Muscle of leg (tissue), 11 donors: ENCODE results near the gene PLEKHJ1. TPM values are rescaled to one million over a fixed set of nuclear protein-coding genes. Genes with fewer than 3 reads are reported as not detected.

ENCODE experiments used
- DNase-seq: peaks from one replicate; pipeline ENCODE4 v3.0.0; 2013
- H3K27ac ChIP-seq: one replicate; pipeline ENCODE4 v1.5.1; 2013; ENCODE audit warnings: mild to moderate bottlenecking, low read length, control low read depth
- H3K27me3 ChIP-seq: one replicate; pipeline ENCODE4 v1.6.1; 2013; ENCODE audit warnings: low read length; ENCODE audit not compliant: control insufficient read depth, insufficient read depth
- H3K36me3 ChIP-seq: one replicate; pipeline ENCODE4 v1.6.1; 2013; ENCODE audit warnings: low read length; ENCODE audit not compliant: control insufficient read depth, insufficient read depth
- H3K4me1 ChIP-seq: one replicate; pipeline ENCODE4 v1.6.1; 2013; ENCODE audit warnings: low read length; ENCODE audit not compliant: control insufficient read depth, insufficient read depth
- H3K4me3 ChIP-seq: one replicate; pipeline ENCODE4 v1.5.1; 2013; ENCODE audit warnings: low read length, control low read depth
- H3K9me3 ChIP-seq: replicated peaks from 2 replicates; pipeline ENCODE4 v1.6.1; 2013; ENCODE audit warnings: low read depth, low read length; ENCODE audit not compliant: control insufficient read depth
- WGBS: methylation state at CpG from one replicate; pipeline ENCODE4 v1.1.5; 2013; ENCODE audit warnings: missing lambda C conversion rate; ENCODE audit not compliant: insufficient coverage; 5-methylcytosine and 5-hydroxymethylcytosine counted together
- polyA plus RNA-seq, 8 donors: library from polyadenylated mRNA; unstranded; fragments of 120-200 nt; gene quantifications; one replicate each; pipeline versions ENCODE4 v1.2.1 to v1.2.3, GENCODE V29; 2013; ENCODE audit warnings: inconsistent platforms in 1 of 8, low replicate concordance in 1 of 8; ENCODE audit not compliant: insufficient read length in 8 of 8, insufficient read depth in 1 of 8
- total RNA-seq: library from RNA; stranded (reverse); fragments of 120-200 nt; gene quantifications from one replicate; pipeline ENCODE4 v1.2.4, GENCODE V29; 2013

PLEKHJ1 gene
- total and polyA plus RNA-seq, 9 donors, result 70.6 to 89.4 (median 74.9) TPM

DNA sequence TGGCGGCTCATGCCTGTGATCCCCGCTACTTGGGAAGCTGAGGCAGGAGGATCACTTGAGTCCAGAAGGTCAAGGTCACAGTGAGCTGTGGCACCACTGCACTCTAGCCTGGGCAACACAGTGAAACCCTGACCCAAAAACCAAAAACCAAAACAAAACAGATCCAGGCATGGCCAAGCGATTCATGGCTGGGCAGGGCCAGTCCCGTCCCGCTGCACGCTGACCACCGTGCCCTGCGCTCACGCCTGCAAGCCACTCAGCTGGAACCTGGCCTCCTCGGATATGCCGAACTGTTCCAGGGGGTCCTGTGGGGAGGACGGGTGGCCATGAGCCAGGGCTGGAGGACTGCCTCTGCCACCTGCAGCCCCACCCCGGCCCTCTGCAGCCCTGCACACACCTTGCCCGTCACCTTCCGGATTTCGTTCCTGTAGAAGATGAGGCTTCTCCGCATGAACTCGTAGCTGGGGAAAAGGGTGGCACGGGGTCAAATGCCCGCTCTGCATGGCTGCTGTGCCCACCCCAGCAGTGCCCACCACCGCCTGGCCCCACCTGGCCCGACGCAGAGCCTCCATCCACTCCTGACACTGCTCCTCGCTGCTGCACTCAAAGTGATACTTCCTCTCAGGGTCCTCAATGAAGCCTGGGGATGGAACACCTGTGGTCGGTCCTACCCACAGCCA is 2.4 kb downstream of the PLEKHJ1 start:
- Histone ChIP-seq H3K9me3 (no peaks in the 10 kb centered on the region), H3K27me3 (no peaks in the 10 kb centered on the region), H3K27ac (no peak overlapping the region), H3K36me3 (peaks cover 70% of the 10 kb centered on the region), H3K4me3 (no peak overlapping the region), H3K4me1 (peaks cover 29% of the 10 kb centered on the region)
- no peak for DNase-seq
- 89% methylated on average over 19 of the region's 25 CpGs for WGBS

DNA sequence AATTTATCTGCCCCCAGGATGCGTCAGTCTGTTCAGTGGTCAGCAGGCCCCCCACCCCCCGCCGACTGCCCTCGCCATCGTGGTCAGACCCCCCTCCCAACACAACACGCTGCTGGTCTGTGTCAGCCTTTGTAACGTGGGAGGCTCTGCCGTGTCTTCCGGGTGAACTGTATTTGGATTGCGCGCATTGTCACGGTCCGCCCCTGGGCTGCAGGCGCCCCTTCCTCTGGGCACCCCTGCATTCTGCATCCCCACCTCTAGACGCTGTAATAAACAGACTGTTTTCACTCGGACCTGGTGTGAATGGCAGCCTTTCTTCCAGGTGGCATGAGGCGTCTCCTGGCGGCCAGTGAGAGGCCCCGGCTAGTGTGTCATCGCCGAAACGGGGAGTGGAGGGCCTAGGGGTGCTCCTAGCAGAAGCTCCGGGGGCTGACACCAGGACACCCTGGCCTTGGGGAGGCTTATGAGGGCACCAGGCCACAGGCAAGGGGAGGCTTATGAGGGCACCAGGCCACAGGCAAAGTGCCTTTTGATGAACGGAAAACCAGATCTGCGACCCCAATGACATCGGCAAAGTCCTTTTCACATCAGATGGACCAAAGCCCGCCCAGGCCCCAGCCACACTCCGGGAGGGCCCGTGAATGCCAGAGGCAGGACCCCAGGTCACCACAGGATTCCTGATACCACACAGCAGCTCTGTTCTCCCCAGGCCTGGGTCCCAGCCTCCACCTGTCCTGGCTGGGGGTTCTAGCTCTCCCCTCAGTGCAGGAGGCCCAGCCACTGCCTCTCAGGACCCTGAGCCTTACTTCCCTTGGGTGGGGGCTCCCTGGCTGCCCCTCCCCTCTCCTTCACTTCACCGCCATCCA is 3.6 kb downstream of the PLEKHJ1 start:
- Histone ChIP-seq H3K36me3 (peaks cover 69% of the 10 kb centered on the region), H3K4me1 (peaks cover 18% of the 10 kb centered on the region), H3K27ac (no peak overlapping the region), H3K27me3 (no peaks in the 10 kb centered on the region), H3K9me3 (no peaks in the 10 kb centered on the region), H3K4me3 (no peak overlapping the region)
- DNase-seq, result no peak
- WGBS, result 66% methylated on average over 22 of the region's 30 CpGs

DNA sequence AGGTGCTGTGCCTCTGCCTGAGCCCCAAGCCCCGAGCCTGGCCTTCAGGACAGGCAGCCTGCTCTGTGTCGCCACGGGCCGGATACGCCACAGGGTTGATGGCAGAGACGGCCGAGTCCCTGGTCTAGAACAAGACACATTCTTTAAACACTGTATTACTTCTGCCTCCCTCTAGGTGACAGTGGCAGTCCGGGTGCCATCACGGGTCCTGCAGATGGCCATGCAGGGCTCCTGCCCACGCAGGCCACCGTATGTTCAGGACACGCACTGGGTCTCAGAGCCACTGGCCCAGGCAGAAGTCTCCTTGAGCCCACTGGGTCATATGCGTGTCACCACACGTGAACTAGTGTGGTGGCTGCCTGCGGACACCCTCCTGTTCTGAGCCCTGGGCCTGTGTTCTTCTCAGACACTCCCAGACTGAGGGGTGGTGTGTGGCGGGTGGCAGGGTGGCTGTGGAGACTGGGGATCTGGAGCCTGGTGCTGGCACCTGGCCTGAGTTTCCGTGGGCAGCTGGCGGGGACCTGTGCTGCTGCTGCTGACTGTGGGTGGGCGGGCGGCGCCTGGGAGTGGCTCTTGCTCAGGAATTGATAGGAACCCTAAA is 4.4 kb downstream of the PLEKHJ1 start:
- H3K27me3 ChIP-seq, result no peaks in the 10 kb centered on the region
- WGBS, result 67% methylated on average over 20 of the region's 21 CpGs
- H3K36me3 ChIP-seq, result peaks cover 68% of the 10 kb centered on the region
- H3K9me3 ChIP-seq, result no peaks in the 10 kb centered on the region
- no peak overlapping the region for H3K4me3 ChIP-seq
- no peak overlapping the region for H3K27ac ChIP-seq
- DNase-seq, result no peak
- peaks cover 13% of the 10 kb centered on the region for H3K4me1 ChIP-seq

DNA sequence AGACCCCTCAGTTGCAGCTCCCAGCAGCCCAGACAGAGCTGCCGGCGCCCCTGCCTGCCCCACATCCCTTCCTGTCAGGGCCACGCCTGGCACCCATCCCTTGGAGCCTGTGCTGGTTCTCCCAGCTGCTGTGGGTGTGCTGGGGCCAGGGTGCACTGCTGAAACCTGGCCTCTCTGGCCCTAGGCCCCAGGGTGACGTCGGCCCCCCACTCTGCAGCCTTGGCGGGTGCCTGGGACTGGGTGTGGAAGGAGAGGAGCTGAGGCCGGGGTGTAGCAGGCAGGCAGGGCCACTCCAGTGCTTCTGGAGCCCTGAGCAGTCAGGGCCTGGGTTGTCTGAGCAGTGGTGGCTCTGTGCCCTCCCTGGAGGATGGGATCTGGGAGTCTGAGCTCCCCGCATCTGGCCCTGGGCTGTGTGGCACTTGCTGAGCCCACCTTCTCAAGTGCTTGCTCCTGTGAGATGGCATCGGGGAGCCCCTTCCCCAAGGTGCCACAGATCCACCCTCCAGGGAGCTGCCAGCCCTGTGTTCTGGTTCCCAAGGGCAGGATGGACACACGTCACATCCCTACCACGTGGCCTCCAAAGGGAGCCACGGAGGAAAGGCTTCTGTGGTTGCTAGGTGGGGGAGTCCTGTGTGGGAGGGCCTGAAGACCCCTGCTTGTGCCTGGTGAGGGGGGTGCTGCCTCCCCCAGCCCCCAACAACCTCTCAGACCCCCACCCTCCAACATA is 5.2 kb downstream of the PLEKHJ1 start:
- 70% methylated on average over 5 of the region's 12 CpGs for WGBS
- H3K27me3 ChIP-seq, result no peaks in the 10 kb centered on the region
- H3K27ac ChIP-seq, result no peak overlapping the region
- peaks cover 13% of the 10 kb centered on the region for H3K4me1 ChIP-seq
- H3K36me3 ChIP-seq, result peaks cover 73% of the 10 kb centered on the region
- no peak overlapping the region for H3K4me3 ChIP-seq
- no peaks in the 10 kb centered on the region for H3K9me3 ChIP-seq
- DNase-seq, result no peak

DNA sequence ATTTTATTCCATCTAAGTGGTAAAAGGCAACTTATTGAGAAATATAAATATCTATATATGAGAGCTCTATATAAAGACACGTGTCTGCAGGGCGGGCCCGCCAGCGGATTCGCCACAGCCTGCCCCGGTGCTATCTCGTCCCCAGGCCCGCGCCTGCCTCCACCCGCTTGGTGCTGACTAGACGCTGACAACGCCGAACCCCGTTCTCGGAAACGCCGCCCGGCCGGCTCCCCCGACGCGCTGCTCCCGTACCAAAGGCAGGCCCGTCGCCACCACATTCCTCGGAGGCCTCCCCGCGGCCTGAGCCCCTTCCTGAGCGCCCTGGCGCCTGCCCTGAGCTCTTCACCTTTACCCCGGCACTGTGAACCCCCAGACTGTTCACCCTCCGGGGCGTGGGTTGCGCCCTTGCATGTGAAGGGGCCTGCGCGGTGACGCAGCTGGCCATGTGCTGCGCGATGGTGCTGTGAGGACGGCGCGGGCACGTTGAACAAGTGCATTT is 6.0 kb downstream of the PLEKHJ1 start:
- peaks cover 82% of the 10 kb centered on the region for H3K36me3 ChIP-seq
- peaks cover 9% of the 10 kb centered on the region for H3K4me1 ChIP-seq
- H3K27ac ChIP-seq, result no peak overlapping the region
- no peaks in the 10 kb centered on the region for H3K27me3 ChIP-seq
- DNase-seq, result no peak
- H3K4me3 ChIP-seq, result no peak overlapping the region
- 91% methylated on average over 42 of the region's 43 CpGs for WGBS
- H3K9me3 ChIP-seq, result no peaks in the 10 kb centered on the region

DNA sequence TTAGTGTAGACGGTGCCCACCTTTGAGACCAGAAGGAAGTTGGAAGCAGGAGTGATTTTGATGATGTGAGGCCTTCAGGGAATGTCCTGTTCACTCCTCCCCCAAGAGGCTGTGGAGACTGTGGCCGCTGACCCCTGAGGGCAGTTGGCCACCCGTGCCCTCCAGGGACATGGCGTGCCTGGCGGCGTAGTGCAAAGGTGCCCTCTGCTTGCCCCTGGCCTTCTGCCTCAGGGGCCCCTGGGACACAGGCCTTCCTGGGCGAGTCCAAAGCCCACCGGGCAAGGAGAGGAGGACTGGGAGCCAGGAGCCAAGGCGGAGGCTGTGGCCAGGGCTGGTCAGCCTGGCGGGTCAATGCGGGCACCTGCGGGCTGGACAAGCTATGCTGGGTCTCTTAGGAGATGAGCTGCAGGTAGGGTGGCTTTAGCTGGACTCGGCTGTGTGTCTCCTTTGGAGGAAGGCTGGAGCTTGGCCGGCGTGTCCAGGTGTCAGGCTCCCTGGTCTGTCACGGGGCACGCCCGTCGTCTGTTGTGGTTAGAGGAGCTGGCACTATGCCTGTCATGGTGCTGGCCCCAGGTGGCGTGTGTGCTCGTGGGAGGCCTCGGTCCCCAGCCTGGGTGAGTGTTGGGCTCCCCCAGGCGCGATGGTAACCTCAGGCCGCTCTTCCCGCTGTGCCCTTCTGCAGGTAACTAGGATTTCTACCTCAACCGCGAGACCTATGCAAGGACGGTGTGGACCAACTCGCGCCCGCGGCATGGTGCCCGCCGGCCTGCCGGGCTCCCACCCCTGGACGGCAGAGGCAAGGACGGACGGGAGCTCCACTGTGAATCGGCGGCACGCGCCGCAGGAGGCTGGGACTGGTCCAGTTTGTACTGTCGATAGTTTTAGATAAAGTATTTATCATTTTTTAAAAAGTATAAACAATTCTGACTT is 6.8 kb downstream of the PLEKHJ1 start:
- Histone ChIP-seq H3K27me3 (no peaks in the 10 kb centered on the region), H3K4me3 (no peak overlapping the region), H3K36me3 (peaks cover 83% of the 10 kb centered on the region), H3K27ac (no peak overlapping the region), H3K9me3 (no peaks in the 10 kb centered on the region), H3K4me1 (peaks cover 5% of the 10 kb centered on the region)
- no peak for DNase-seq
- WGBS, result 90% methylated on average over 29 of the region's 45 CpGs

DNA sequence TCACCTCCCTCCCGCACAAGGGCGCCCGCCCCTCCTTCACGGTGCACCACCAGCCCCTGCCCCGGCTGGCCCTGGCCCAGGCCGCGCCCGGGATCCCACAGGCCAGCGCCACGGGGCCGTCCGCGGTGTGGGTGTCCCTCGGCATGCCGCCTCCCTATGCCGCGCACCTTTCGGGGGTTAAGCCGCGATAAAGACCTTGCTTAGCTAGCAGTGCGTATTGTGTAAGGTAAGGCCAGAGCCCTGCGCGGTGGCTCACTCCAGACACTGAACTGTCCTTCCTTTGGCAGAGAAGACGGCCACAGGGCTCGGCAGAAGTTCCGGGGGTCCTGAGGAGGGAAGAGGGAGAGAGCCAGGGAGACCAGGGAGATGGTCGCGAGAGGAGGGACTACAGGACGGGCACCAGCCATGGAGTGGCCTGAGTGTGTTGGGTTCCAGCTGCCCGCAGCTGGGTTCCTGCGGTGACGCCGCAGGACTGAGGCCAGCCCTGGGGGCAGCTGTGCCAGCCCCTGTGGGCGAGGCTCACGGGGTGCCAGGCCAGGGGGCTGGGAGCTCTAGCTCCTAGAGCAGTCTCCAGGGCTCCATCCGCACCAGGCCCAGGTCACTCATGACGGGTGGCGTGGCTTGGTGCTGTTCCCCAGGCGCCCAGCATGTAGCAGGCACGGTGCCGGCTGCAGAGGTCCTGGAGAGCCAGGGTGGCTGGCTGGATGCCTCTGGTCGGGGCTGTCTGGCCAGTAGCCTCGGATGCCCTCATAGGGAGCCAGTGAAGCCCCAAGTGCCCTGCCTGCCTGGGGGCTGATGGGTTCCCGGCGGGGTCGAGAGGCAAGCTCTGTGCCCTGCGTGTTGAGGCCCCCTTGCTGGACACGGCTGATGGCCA is 7.7 kb downstream of the PLEKHJ1 start:
- Histone ChIP-seq H3K27me3 (no peaks in the 10 kb centered on the region), H3K27ac (no peak overlapping the region), H3K4me1 (peaks cover 5% of the 10 kb centered on the region), H3K4me3 (no peak overlapping the region), H3K9me3 (no peaks in the 10 kb centered on the region), H3K36me3 (peaks cover 83% of the 10 kb centered on the region)
- WGBS, result 92% methylated on average over 48 of the region's 48 CpGs
- DNase-seq, result no peak

DNA sequence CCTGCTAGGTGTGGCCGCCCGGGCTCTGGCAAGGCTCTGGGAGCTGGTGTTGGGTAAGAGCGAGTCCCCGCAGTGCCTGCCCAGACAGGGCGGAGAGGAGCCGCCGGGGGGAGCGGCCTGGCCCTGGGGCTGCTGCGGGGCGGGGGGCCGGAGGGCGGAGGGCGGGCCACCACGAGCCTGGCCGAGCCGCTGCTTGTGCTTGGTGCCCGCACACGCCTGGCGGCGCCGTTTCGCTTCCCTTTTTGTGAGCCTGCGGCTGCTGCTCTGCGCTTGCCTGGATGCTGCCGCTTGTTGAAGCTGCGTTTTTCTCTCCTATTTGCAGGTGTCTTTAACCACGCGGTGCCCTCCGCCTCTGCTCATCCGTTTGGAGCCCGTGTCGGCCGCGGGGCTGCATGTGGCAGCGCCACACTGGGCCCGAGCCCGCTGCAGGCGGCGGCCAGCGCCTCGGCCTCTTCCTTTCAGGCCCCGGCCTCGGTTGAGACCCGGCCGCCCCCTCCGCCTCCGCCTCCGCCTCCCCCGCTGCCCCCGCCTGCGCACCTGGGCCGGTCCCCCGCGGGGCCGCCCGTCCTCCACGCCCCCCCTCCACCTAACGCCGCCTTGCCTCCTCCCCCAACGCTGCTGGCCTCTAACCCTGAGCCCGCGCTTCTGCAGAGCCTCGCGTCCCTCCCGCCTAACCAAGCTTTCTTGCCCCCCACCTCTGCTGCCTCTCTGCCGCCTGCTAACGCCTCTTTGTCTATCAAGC is 8.5 kb downstream of the PLEKHJ1 start:
- Histone ChIP-seq H3K4me1 (peaks cover 5% of the 10 kb centered on the region), H3K4me3 (no peak overlapping the region), H3K36me3 (peaks cover 81% of the 10 kb centered on the region), H3K9me3 (no peaks in the 10 kb centered on the region), H3K27me3 (no peaks in the 10 kb centered on the region), H3K27ac (no peak overlapping the region)
- DNase-seq, result no peak
- WGBS, result 81% methylated on average over 54 of the region's 67 CpGs
